GM03348 (cell line): ENCODE results near the gene C5.

Source experiments
- DNase-seq: peaks from one replicate; pipeline ENCODE4 v3.0.0; 2012; ENCODE audit warnings: low spot score

The C5 gene

GRCh38 chr9:120910643-120911042 lies 139.4 kb downstream of the C5 start:
- DNase-seq: no peak

GRCh38 chr9:120909904-120910303 lies 140.2 kb downstream of the C5 start:
- DNase-seq: no peak

- no peak for DNase-seq
Observed at GRCh38 chr9:120905315-120906164, 144.5 kb downstream of the C5 start.

GRCh38 chr9:120904978-120905301 lies 145.1 kb downstream of the C5 start:
- DNase-seq: no peak

GRCh38 chr9:120904061-120904977 lies 145.8 kb downstream of the C5 start:
- no peak for DNase-seq

- no peak for DNase-seq
Observed at GRCh38 chr9:120902569-120903535, 147.2 kb downstream of the C5 start.
